Measurements from ENCODE around the gene CLBA1.

CLBA1 gene

GRCh38 chr14:105006831-105007592 is 21.4 kb downstream of the CLBA1 start:
- no peak for DNase-seq

GRCh38 chr14:105007593-105008264 is 22.1 kb downstream of the CLBA1 start:
- DNase-seq = no peak

- DNase-seq = no peak
Measured at GRCh38 chr14:105010106-105010505, 24.5 kb downstream of the CLBA1 start.

GRCh38 chr14:105010891-105011291 is 25.3 kb downstream of the CLBA1 start:
- no peak for DNase-seq

GRCh38 chr14:105011312-105011990 is 25.9 kb downstream of the CLBA1 start:
- no peak for DNase-seq

GRCh38 chr14:105012171-105012985 is 26.8 kb downstream of the CLBA1 start:
- DNase-seq = no peak

- no peak for DNase-seq
Measured at GRCh38 chr14:105013150-105013785, 27.7 kb downstream of the CLBA1 start.

- no peak for DNase-seq
Measured at GRCh38 chr14:105014032-105014431, 28.4 kb downstream of the CLBA1 start.

GRCh38 chr14:105014631-105015030 is 29.0 kb downstream of the CLBA1 start:
- no peak for DNase-seq

- DNase-seq = no peak
Measured at GRCh38 chr14:105015242-105015641, 29.7 kb downstream of the CLBA1 start.

GRCh38 chr14:105015905-105016304 is 30.3 kb downstream of the CLBA1 start:
- DNase-seq = no peak

- no peak for DNase-seq
Measured at GRCh38 chr14:105018414-105018813, 32.8 kb downstream of the CLBA1 start.

- no peak for DNase-seq
Measured at GRCh38 chr14:105019861-105020814, 34.5 kb downstream of the CLBA1 start.

GRCh38 chr14:105020815-105021655 is 35.4 kb downstream of the CLBA1 start, which contains the start of gene CDCA4:
CDCA4 (minus strand) TSS chr14:105021083; CDS start chr14:105011929, 9,154 bp downstream.
- DNase-seq = peak; percentile 85

- DNase-seq = no peak
Measured at GRCh38 chr14:105021656-105022275, 36.2 kb downstream of the CLBA1 start.

GRCh38 chr14:105022276-105022670 is 36.7 kb downstream of the CLBA1 start:
- DNase-seq = no peak

GRCh38 chr14:105023144-105023543 is 37.6 kb downstream of the CLBA1 start:
- no peak for DNase-seq

GRCh38 chr14:105023791-105024480 is 38.3 kb downstream of the CLBA1 start:
- DNase-seq = no peak

- no peak for DNase-seq
Measured at GRCh38 chr14:105025429-105025828, 39.8 kb downstream of the CLBA1 start.

Data from GF-D8 (cell line).